PC-9 (cell line): ENCODE data around the gene PPP1R15A. TPM values are rescaled to one million over a fixed set of nuclear protein-coding genes. Genes with fewer than 3 reads are reported as not detected.
"Not testable (repeated sequence)": the region's sequence is repeated elsewhere in the genome, so short reads cannot be mapped to it uniquely, and the experiment has no call there.

Experiments
- BruUV-seq: library from RNA; stranded (reverse); fragments of 400-500 nt; replicated peaks from 2 replicates; lab custom pipeline; 2021; lab: Mats Ljungman, UMichigan
- CTCF ChIA-PET: fragments of 300-600 bp; sonication (Branson Sonifier 250); formaldehyde crosslinking; loops from one replicate; lab custom pipeline; 2022; ENCODE audit warnings: antibody characterized with exemption; lab: Charles Lee
- POLR2A ChIA-PET: fragments of 300-600 bp; sonication (Branson Sonifier 250); formaldehyde crosslinking; loops from one replicate; lab custom pipeline; 2022; ENCODE audit warnings: antibody characterized with exemption; ENCODE audit not compliant: unreplicated experiment; lab: Charles Lee
- DNase-seq, 2 experiments: peaks; one replicate each; pipeline versions ENCODE4 v3.0.0 to v3.0.0-alpha.2; 2015 to 2022; ENCODE audit warnings: mixed read lengths in 1 of 2
- H2AFZ ChIP-seq: fragments of 200-600 bp; sonication (generic); 2 replicates; pipeline ENCODE4 v1.8.1; 2017; ENCODE audit warnings: antibody characterized with exemption
- H3F3A ChIP-seq: fragments of 200-600 bp; sonication (generic); 2 replicates; pipeline ENCODE4 v1.8.1; 2017; ENCODE audit warnings: antibody characterized with exemption, mild to moderate bottlenecking, low read depth; ENCODE audit not compliant: insufficient read depth
- H3K27ac ChIP-seq: fragments of 200-600 bp; sonication (generic); 2 replicates; pipeline ENCODE4 v1.6.1; 2016; ENCODE audit warnings: mixed run types
- H3K27me3 ChIP-seq: fragments of 200-600 bp; sonication (generic); 2 replicates; pipeline ENCODE4 v1.6.1; 2016; ENCODE audit warnings: low read depth, mixed run types; ENCODE audit not compliant: insufficient read depth
- H3K36me3 ChIP-seq: fragments of 200-600 bp; sonication (generic); 2 replicates; pipeline ENCODE4 v1.6.1; 2016; ENCODE audit warnings: low read depth, mixed run types
- H3K4me1 ChIP-seq: fragments of 200-600 bp; sonication (generic); replicated peaks from 2 replicates; pipeline ENCODE4 v1.6.1; 2016; ENCODE audit warnings: mixed run types; ENCODE audit not compliant: insufficient read depth
- H3K4me2 ChIP-seq: fragments of 200-600 bp; sonication (generic); 2 replicates; pipeline ENCODE4 v1.6.1; 2017; ENCODE audit warnings: mixed run types
- H3K4me3 ChIP-seq: fragments of 200-600 bp; sonication (generic); 2 replicates; pipeline ENCODE4 v1.6.1; 2016; ENCODE audit warnings: mixed run types
- H3K79me2 ChIP-seq: fragments of 200-600 bp; sonication (generic); 2 replicates; pipeline ENCODE4 v1.6.1; 2017; ENCODE audit warnings: low read depth, mixed run types
- H3K9me2 ChIP-seq: fragments of 200-600 bp; sonication (generic); 2 replicates; pipeline ENCODE4 v1.8.1; 2017; ENCODE audit warnings: mild to moderate bottlenecking; ENCODE audit not compliant: insufficient read depth
- H3K9me3 ChIP-seq: fragments of 200-600 bp; sonication (generic); 2 replicates; pipeline ENCODE4 v1.8.1; 2016; ENCODE audit warnings: low read depth; ENCODE audit not compliant: insufficient read depth
- H4K20me1 ChIP-seq: fragments of 200-600 bp; sonication (generic); 2 replicates; pipeline ENCODE4 v1.8.1; 2017; ENCODE audit not compliant: insufficient read depth
- CTCF ChIP-seq: fragments of 200-600 bp; sonication (generic); conservative IDR thresholded peaks from 2 replicates; pipeline ENCODE4 v1.6.1; 2017; ENCODE audit warnings: mixed run types, antibody characterized with exemption, mild to moderate bottlenecking, moderate library complexity
- EZH2 ChIP-seq: fragments of 200-600 bp; sonication (generic); IDR thresholded peaks from 2 replicates; pipeline ENCODE4 v1.8.0; 2017; ENCODE audit warnings: antibody characterized with exemption, low read depth
- intact Hi-C: fragments of 100-400 bp; cut with micrococcal nuclease; formaldehyde crosslinking; loops from one replicate; pipeline ENCODE4 v1.10.0; 2022; ENCODE audit not compliant: unreplicated experiment
- total RNA-seq: library from RNA; stranded (reverse); gene quantifications from 2 replicates; pipeline ENCODE4 v1.2.3, GENCODE V29; 2021

PPP1R15A gene
- total RNA-seq, 1 experiment from 2014 or later: 49.5 TPM

- Histone ChIP-seq H3K79me2 (no peaks in the 10 kb centered on the region), H4K20me1 (no peaks in the 10 kb centered on the region), H3K27ac (no peak overlapping the region), H3F3A (no peaks in the 10 kb centered on the region; the same call in 1 of the 2 replicates), H3K36me3 (peaks cover 17% of the 10 kb centered on the region; the same call in 1 of the 2 replicates), H3K9me3 (no peaks in the 10 kb centered on the region), H3K9me2 (no peaks in the 10 kb centered on the region), H3K4me1 (no peaks in the 10 kb centered on the region), H3K27me3 (no peaks in the 10 kb centered on the region), H2AFZ (no peak overlapping the region), H3K4me2 (no peak overlapping the region), H3K4me3 (no peak overlapping the region)
- POLR2A ChIA-PET: interaction anchor here (0.6 to 0.7 kb wide), 2 partner anchors 63 to 113 kb away, joined by 3 to 5 read pairs; no protein-coding TSS in a partner anchor
- DNase-seq: no peak
- TF ChIP-seq CTCF (no peak), EZH2 (no peak)
- CTCF ChIA-PET: no interaction called here
- no TSS peak for BruUV-seq
- intact Hi-C loops: no loop called here
Measured at GRCh38 chr19:48915757-48916156, 43.5 kb downstream of the PPP1R15A start.

GRCh38 chr19:48918071-48918470 is 45.9 kb downstream of the PPP1R15A start:
- Histone ChIP-seq H3K4me3 (no peak overlapping the region), H3K79me2 (no peaks in the 10 kb centered on the region), H3K4me1 (no peaks in the 10 kb centered on the region), H3K9me2 (no peaks in the 10 kb centered on the region), H3K4me2 (no peak overlapping the region), H2AFZ (no peak overlapping the region), H3K9me3 (no peaks in the 10 kb centered on the region), H3K27me3 (no peaks in the 10 kb centered on the region), H4K20me1 (no peaks in the 10 kb centered on the region), H3K36me3 (peaks cover 6% of the 10 kb centered on the region; the same call in 1 of the 2 replicates), H3K27ac (no peak overlapping the region), H3F3A (no peaks in the 10 kb centered on the region)
- ChIA-PET CTCF (interaction anchor here (0.6 kb wide), 1 partner anchor 18 kb away, joined by 4 read pairs; the partner anchor contains the start of gene NUCB1), POLR2A (interaction anchor here (0.6 to 0.7 kb wide), 2 partner anchors 46 to 473 kb away, joined by 3 to 4 read pairs; no protein-coding TSS in a partner anchor)
- TF ChIP-seq EZH2: no peak
- intact Hi-C loops: no loop called here
- BruUV-seq: no TSS peak
- DNase-seq: no peak

- intact Hi-C loops: no loop called here
- H3K79me2 ChIP-seq: no peaks in the 10 kb centered on the region
- H3K27me3 ChIP-seq: no peaks in the 10 kb centered on the region
- no peak overlapping the region for H2AFZ ChIP-seq
- H3F3A ChIP-seq: peaks cover 3% of the 10 kb centered on the region; the same call in 1 of the 2 replicates
- H3K9me2 ChIP-seq: no peaks in the 10 kb centered on the region
- peaks cover 6% of the 10 kb centered on the region; the same call in 1 of the 2 replicates for H3K36me3 ChIP-seq
- H3K4me3 ChIP-seq: no peak overlapping the region
- H3K27ac ChIP-seq: no peak overlapping the region
- no peak overlapping the region for H3K4me2 ChIP-seq
- ChIA-PET CTCF (interaction anchor here (0.5 to 0.6 kb wide), 2 partner anchors 19 to 45 kb away, joined by 3 to 4 read pairs; partner anchors contain the start of gene NUCB1), POLR2A (interaction anchor here (0.6 to 0.7 kb wide), 3 partner anchors 45 to 472 kb away, joined by 3 to 4 read pairs (median 3); no protein-coding TSS in a partner anchor)
- no peaks in the 10 kb centered on the region for H4K20me1 ChIP-seq
- H3K9me3 ChIP-seq: no peaks in the 10 kb centered on the region
- DNase-seq: no peak
- TF ChIP-seq EZH2: no peak
- no peak for TF ChIP-seq CTCF
- H3K4me1 ChIP-seq: no peaks in the 10 kb centered on the region
- no TSS peak for BruUV-seq
Measured at GRCh38 chr19:48918801-48919247, 46.6 kb downstream of the PPP1R15A start.

GRCh38 chr19:48919271-48919670 is 47.0 kb downstream of the PPP1R15A start:
- DNase-seq, H3K9me2 ChIP-seq, H3K27me3 ChIP-seq, H3K4me3 ChIP-seq, CTCF ChIA-PET, intact Hi-C loops, BruUV-seq, H3K9me3 ChIP-seq, H4K20me1 ChIP-seq, H3K4me2 ChIP-seq, H3K36me3 ChIP-seq, H3K4me1 ChIP-seq, H3K27ac ChIP-seq, H3K79me2 ChIP-seq, H2AFZ ChIP-seq, H3F3A ChIP-seq: not testable (repeated sequence)
- POLR2A ChIA-PET: interaction anchor here (0.6 kb wide), 1 partner anchor 100 kb away, joined by 3 read pairs; no protein-coding TSS in a partner anchor
